ENCODE results near the gene ENTPD8. TPM values are rescaled to one million over a fixed set of nuclear protein-coding genes. Genes with fewer than 3 reads are reported as not detected.

ENTPD8 gene
- polyA plus RNA-seq, 1 donor: 14.2 TPM

DNA sequence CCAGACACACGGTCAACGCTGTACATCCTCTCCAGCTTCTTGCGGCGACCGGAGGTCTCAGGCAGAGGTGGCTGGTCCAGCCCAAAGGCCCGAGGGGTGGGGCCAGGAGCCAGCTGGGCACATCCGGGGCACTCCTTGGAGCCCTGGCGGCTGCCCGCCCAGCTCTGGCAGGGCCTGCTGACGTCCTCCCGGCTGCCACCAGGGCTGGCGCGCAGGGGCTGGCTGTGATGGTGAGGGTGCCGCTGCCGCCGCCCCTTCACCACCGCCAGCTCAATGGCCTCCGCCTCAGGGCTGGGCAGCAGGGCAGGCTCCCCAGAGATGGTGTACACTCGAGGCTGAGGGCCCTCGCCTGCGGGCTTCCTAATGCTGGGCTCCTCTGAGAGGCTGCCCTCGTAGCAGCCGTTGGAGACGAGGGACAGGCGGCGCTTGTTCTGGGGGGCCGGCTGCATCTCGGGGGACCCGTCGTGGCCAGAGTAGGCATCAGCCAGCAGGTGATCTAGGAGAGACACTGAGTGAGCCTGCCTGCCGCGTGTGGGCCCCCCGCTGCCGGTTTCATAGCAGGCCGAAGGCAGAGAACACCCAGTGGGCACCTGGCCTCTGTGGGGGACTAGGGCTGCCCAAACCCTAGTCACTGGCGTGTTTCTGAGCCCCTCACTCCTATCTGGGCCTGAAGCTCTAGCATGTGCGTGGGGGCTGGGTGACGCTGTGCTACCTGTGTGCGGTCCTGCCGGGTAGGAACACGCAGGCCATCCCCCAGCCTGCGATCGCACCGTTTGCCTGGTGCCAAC is 16.4 kb upstream of the ENTPD8 start:
- no peak overlapping the region for H3K27ac ChIP-seq (ENCODE audit: low read length)
- DNase-seq: no peak

DNA sequence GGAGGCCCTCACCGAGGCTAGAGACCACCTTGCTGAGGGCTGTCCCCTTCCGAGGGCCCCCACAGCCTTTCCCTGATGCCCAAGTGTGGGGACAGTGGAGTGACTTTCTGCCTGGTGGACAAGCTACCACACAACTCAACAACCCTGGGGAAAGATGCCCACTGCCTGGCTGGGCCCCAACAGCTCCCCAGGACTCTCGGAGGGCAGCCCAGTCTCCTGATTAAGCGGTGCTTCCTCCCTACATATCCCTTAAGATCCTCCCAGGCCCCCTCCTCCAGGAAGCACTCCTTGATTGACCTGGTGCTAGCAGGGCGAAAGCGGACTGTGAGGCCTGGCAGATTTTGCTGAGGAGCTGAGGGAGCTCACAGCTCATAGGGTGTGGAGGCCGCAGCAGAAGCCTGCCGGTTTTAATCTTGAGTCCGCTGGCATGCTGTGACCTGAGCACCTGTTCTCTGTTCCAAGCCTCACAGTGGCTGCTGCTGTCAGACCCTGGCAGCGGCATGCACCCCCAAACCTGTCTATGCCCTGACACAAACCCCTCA is 15.8 kb upstream of the ENTPD8 start:
- no peak overlapping the region for H3K4me3 ChIP-seq (ENCODE audit: low read length)
- H3K27me3 ChIP-seq (ENCODE audit: control insufficient read depth, insufficient read depth, low read length): peaks cover 6% of the 10 kb centered on the region
- WGBS (ENCODE audit: insufficient coverage, low lambda C conversion rate): no CpG with 5 or more reads among the region's 10 CpGs
- H3K4me1 ChIP-seq (ENCODE audit: control insufficient read depth, insufficient read depth, low read length): peaks cover 31% of the 10 kb centered on the region
- peaks cover 21% of the 10 kb centered on the region for H3K36me3 ChIP-seq (ENCODE audit: control insufficient read depth, insufficient read depth, low read length)
- H3K9me3 ChIP-seq (ENCODE audit: control insufficient read depth, low read depth, low read length): peaks cover 12% of the 10 kb centered on the region
- no peak overlapping the region for H3K27ac ChIP-seq (ENCODE audit: low read length)
- DNase-seq: no peak

More for the DNA sequence above, 16.4 kb upstream of the ENTPD8 start:
- Histone ChIP-seq H3K27me3 (ENCODE audit: control insufficient read depth, insufficient read depth, low read length) (peaks cover 10% of the 10 kb centered on the region), H3K4me1 (ENCODE audit: control insufficient read depth, insufficient read depth, low read length) (peaks cover 31% of the 10 kb centered on the region), H3K4me3 (ENCODE audit: low read length) (no peak overlapping the region), H3K36me3 (ENCODE audit: control insufficient read depth, insufficient read depth, low read length) (peaks cover 19% of the 10 kb centered on the region), H3K9me3 (ENCODE audit: control insufficient read depth, low read depth, low read length) (peaks cover 18% of the 10 kb centered on the region)
- no CpG with 5 or more reads among the region's 44 CpGs for WGBS (ENCODE audit: insufficient coverage, low lambda C conversion rate)

DNA sequence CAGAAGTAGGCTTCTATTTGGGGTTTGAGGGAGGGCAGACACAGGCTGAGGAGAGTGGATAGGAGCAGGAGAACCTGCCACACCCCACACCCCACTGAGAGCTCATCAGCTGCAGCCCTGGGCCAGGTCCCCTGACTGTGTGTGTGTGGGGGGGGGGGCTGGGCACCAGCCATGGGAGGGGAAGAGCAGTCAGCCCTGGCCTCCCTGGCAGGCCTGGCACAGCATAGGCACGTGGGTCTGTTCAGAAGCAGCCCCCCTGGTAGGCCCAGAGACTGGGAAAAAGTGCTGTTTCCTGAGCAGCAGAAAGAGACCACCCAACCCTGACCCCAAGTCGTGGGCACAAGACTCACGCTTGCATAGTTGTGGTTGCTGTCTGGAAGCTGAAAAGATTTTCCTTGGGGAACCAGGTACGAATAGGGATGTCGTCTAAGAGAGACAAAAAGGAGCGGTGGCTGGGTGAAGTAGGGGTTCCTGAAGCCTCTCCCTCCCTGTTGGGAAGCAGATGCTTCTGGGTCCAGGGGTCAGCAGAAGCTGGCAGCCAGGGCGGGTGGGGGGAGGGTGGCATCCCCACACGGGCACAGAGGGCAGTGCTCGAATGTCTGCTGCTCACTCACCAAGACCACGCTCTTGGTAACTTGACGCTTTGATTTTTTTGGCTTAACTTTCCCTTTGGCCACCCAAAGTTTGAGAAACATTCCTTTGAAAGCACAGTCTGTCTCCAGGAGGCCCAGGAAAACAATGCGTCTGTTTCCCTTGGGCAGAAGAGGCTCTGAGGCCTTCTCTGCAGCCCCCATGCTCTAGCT is 15.1 kb upstream of the ENTPD8 start:
- peaks cover 31% of the 10 kb centered on the region for H3K4me1 ChIP-seq (ENCODE audit: control insufficient read depth, insufficient read depth, low read length)
- WGBS (ENCODE audit: insufficient coverage, low lambda C conversion rate): no CpG with 5 or more reads among the region's 12 CpGs
- H3K27me3 ChIP-seq (ENCODE audit: control insufficient read depth, insufficient read depth, low read length): no peaks in the 10 kb centered on the region
- no peak overlapping the region for H3K27ac ChIP-seq (ENCODE audit: low read length)
- DNase-seq: no peak
- H3K9me3 ChIP-seq (ENCODE audit: control insufficient read depth, low read depth, low read length): peaks cover 8% of the 10 kb centered on the region
- H3K4me3 ChIP-seq (ENCODE audit: low read length): no peak overlapping the region
- H3K36me3 ChIP-seq (ENCODE audit: control insufficient read depth, insufficient read depth, low read length): peaks cover 21% of the 10 kb centered on the region

DNA sequence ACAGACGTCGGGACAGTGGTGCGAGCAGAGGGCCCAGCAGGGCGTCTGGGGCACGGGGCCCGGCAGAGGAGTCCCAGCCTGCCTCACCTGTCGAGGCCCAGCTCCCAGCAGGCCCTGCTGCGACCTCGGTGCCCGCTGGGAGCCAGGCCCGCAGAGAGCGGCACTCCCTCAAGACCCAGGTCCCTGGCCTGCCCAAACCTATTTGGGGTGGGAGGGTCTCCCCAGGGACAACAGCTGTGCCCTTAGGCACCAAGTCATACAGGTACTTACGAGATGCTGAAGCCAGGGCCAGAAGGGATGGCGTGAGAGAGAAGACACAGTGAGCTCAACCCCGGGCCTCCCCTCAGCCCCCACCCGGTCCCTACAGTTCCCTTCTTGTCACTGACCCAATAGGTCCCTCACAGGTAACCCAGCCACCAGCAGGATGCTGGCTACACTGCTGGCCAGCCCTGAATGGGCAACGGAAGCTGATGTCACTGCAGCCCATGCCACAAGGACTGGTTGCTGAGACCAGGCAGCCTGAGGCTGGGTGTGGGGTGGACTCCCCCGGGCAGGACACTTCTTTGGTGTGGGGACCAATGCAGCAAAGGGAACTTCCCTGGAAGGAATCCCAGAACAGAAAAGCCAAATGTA is 14.3 kb upstream of the ENTPD8 start:
- no peak overlapping the region for H3K4me3 ChIP-seq (ENCODE audit: low read length)
- peaks cover 8% of the 10 kb centered on the region for H3K9me3 ChIP-seq (ENCODE audit: control insufficient read depth, low read depth, low read length)
- DNase-seq: no peak
- no peak overlapping the region for H3K27ac ChIP-seq (ENCODE audit: low read length)
- no peaks in the 10 kb centered on the region for H3K27me3 ChIP-seq (ENCODE audit: control insufficient read depth, insufficient read depth, low read length)
- peaks cover 21% of the 10 kb centered on the region for H3K36me3 ChIP-seq (ENCODE audit: control insufficient read depth, insufficient read depth, low read length)
- no CpG with 5 or more reads among the region's 18 CpGs for WGBS (ENCODE audit: insufficient coverage, low lambda C conversion rate)
- peaks cover 31% of the 10 kb centered on the region for H3K4me1 ChIP-seq (ENCODE audit: control insufficient read depth, insufficient read depth, low read length)

DNA sequence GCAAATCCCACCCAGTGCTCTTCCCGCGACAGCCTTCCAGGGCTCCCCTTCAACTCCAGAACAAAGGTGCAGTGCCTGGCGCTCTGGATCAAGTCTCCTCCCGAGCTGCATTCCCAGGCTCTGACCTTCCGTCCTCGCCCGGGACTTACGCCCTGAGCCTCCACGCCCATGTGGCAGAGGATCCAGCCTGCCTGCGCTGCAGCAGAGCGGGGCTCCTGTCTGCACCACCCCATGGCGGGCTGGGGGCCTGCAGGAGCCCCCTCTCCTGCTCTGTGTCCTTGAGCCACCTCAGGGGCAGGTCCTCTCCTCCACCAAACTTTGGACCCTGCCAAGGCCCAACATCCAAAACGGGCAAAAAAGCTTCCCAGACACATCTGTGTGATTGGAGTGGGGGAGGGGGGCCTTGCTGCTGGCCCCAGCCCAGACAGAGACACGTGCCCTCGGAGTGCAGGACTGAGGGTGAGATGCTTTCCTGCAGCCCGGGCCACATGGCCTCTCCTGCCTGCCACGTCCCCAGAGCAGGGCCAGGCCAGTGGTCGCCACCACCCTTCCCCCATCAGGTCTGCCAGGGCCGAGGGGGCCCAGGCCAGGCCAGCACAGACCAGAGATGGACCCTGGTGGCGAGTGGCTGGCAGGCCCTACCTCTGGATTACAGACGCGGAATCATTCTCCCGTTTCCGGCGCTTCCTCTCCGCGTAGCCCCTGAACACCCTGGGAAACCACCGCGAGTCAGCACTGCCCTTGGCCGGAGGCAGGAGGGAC is 13.6 kb upstream of the ENTPD8 start:
- Histone ChIP-seq H3K36me3 (ENCODE audit: control insufficient read depth, insufficient read depth, low read length) (peaks cover 21% of the 10 kb centered on the region), H3K4me1 (ENCODE audit: control insufficient read depth, insufficient read depth, low read length) (peaks cover 26% of the 10 kb centered on the region), H3K4me3 (ENCODE audit: low read length) (peak overlapping the region; percentile 68), H3K27me3 (ENCODE audit: control insufficient read depth, insufficient read depth, low read length) (no peaks in the 10 kb centered on the region), H3K9me3 (ENCODE audit: control insufficient read depth, low read depth, low read length) (peaks cover 8% of the 10 kb centered on the region), H3K27ac (ENCODE audit: low read length) (peak overlapping the region; percentile 85)
- DNase-seq: peak; percentile 66 to 78
- no CpG with 5 or more reads among the region's 30 CpGs for WGBS (ENCODE audit: insufficient coverage, low lambda C conversion rate)

DNA sequence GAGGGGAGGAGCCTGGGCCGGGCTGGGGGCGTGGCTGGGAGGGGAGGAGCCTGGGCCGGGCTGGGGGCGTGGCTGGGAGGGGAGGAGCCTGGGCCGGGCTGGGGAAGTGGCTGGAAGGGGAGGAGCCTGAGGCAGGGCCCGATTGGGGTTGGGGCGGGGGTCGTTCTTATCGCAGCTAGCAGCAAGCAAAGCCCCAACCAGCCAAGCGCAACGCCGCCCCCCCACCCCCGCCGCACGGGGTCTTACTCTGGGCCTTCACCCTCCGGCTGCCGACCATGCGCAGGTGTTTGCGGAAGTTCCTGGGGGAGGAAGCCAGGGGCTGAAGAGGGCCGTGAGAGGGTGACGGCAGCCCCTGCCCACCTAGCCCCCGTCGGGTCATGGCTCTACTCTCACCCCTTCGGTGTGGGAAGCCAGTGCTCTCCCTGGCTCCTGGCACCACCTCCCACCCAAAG is 13.0 kb upstream of the ENTPD8 start:
- no peaks in the 10 kb centered on the region for H3K27me3 ChIP-seq (ENCODE audit: control insufficient read depth, insufficient read depth, low read length)
- no CpG with 5 or more reads among the region's 24 CpGs for whole genome bisulfite sequencing (ENCODE audit: insufficient coverage, low lambda C conversion rate)
- H3K4me3 ChIP-seq (ENCODE audit: low read length): peak overlapping the region; percentile 68
- peak in 1 of 2 donors; percentile 73 for DNase-seq
- H3K4me1 ChIP-seq (ENCODE audit: control insufficient read depth, insufficient read depth, low read length): peaks cover 22% of the 10 kb centered on the region
- peaks cover 26% of the 10 kb centered on the region for H3K36me3 ChIP-seq (ENCODE audit: control insufficient read depth, insufficient read depth, low read length)
- peaks cover 8% of the 10 kb centered on the region for H3K9me3 ChIP-seq (ENCODE audit: control insufficient read depth, low read depth, low read length)
- H3K27ac ChIP-seq (ENCODE audit: low read length): peak overlapping the region; percentile 85

DNA sequence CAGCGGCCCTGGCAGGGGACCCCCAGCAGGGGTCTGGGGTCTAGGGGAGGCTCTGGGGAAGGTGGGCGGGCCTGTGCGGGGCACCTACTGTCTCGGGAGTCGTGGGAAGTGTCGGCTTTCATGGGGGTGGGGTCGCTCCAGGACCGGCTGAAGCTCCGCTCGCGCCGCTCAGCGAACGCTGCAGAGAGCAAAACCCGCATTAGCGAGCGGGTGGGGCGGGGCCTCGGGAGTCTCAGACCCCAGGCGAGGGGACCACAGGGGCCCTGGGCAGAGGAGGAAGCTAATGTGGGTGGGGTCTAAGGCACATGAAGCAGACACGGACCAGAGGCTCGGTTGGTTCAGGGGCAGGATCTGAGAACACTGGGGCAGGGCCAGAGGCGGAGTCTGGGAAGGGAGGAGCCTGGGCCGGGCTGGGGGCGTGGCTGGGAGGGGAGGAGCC is 12.5 kb upstream of the ENTPD8 start:
- Histone ChIP-seq H3K27ac (ENCODE audit: low read length) (no peak overlapping the region), H3K9me3 (ENCODE audit: control insufficient read depth, low read depth, low read length) (peaks cover 8% of the 10 kb centered on the region), H3K4me3 (ENCODE audit: low read length) (peak overlapping the region; percentile 37), H3K4me1 (ENCODE audit: control insufficient read depth, insufficient read depth, low read length) (peaks cover 22% of the 10 kb centered on the region), H3K27me3 (ENCODE audit: control insufficient read depth, insufficient read depth, low read length) (no peaks in the 10 kb centered on the region), H3K36me3 (ENCODE audit: control insufficient read depth, insufficient read depth, low read length) (peaks cover 28% of the 10 kb centered on the region)
- no CpG with 5 or more reads among the region's 25 CpGs for WGBS (ENCODE audit: insufficient coverage, low lambda C conversion rate)
- peak; percentile 75 to 81 for DNase-seq

DNA sequence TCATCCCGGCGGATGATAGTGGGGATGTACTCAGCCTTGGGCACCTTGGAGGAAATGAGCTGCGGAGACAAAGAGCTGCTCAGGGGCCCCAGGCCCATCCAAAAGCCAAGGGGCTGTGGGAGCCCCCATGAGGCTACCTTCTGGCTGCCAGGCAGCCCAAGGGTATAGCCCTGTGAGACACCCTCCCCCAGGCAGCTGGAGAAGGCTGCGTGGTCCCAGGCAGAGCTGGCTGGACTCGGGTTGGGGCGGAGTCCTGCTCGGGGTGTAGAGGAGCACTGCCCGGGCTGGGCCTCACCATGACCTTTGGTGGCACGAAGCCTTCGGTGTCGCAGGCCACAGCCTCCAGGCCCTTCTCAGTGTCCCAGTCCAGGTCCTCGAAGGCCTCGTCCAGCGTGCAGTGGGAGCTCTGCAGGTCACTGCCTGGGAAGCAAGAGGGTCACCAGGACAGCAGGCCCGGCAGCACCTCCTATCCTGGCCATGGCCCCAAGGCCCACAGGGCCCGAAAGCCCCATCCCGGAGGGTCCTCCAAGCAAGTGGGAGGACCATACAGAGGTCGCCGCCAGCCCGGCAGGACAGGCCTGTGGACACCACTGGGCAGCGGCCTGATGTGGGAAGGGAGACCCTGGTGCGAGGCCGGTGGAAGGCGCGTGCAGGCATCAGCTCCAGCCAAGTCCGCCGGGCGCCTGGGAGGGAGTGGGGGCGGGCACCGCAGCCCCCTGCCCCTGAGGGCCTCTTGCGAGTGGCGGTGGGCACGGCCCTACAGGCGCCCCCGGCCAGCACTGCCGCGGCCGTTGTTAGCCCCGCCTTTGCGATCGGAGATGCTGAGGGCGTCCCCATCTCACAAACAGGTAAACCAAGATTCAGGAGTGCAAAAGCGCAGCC is 11.8 kb upstream of the ENTPD8 start:
- DNase-seq: no peak
- peaks cover 28% of the 10 kb centered on the region for H3K36me3 ChIP-seq (ENCODE audit: control insufficient read depth, insufficient read depth, low read length)
- H3K27me3 ChIP-seq (ENCODE audit: control insufficient read depth, insufficient read depth, low read length): no peaks in the 10 kb centered on the region
- peaks cover 16% of the 10 kb centered on the region for H3K4me1 ChIP-seq (ENCODE audit: control insufficient read depth, insufficient read depth, low read length)
- peak overlapping the region; percentile 37 for H3K4me3 ChIP-seq (ENCODE audit: low read length)
- no CpG with 5 or more reads among the region's 43 CpGs for WGBS (ENCODE audit: insufficient coverage, low lambda C conversion rate)
- no peak overlapping the region for H3K27ac ChIP-seq (ENCODE audit: low read length)
- peaks cover 8% of the 10 kb centered on the region for H3K9me3 ChIP-seq (ENCODE audit: control insufficient read depth, low read depth, low read length)
